H1 (cell line): Measurements from ENCODE around the gene BRME1. TPM values are rescaled to one million over a fixed set of nuclear protein-coding genes. Genes with fewer than 3 reads are reported as not detected.
A peak's percentile ranks its signal among the peaks of the same experiment; 100 is the strongest.

Source experiments
- CBX5 ChIP-seq: fragments of 300-800, 300-1000 bp; sonication (generic); IDR thresholded peaks from 2 replicates; pipeline ENCODE4 v1.7.1; 2016; ENCODE audit warnings: antibody characterized with exemption, low read length, low read depth
- KDM1A ChIP-seq: fragments of 200-600, 300-600 bp; sonication (generic); IDR thresholded peaks from 2 replicates; pipeline ENCODE4 v1.7.1; 2016; ENCODE audit warnings: mild to moderate bottlenecking, low read length, borderline replicate concordance
- KDM4A ChIP-seq: IDR thresholded peaks from one replicate; pipeline ENCODE4 v1.7.1; 2012; ENCODE audit warnings: low read depth, mild to moderate bottlenecking, moderate library complexity, low read length, inconsistent platforms; ENCODE audit not compliant: severe bottlenecking
- MAX ChIP-seq: IDR thresholded peaks from 2 replicates; pipeline ENCODE4 v1.6.1; 2012; ENCODE audit warnings: inconsistent platforms
- NANOG ChIP-seq: IDR thresholded peaks from 2 replicates; pipeline ENCODE4 v1.6.1; 2011; ENCODE audit warnings: low read length, low read depth, mild to moderate bottlenecking, inconsistent platforms; ENCODE audit not compliant: insufficient read depth, poor library complexity, severe bottlenecking
- SAP30 ChIP-seq: fragments of 300-600 bp; sonication (generic); IDR thresholded peaks from 2 replicates; pipeline ENCODE4 v1.7.1; 2012; ENCODE audit warnings: low read length, moderate library complexity, mild to moderate bottlenecking, inconsistent platforms; ENCODE audit not compliant: insufficient read depth, insufficient replicate concordance
- SP1 ChIP-seq: IDR thresholded peaks from 2 replicates; pipeline ENCODE4 v1.6.1; 2011; ENCODE audit warnings: low read depth, low read length
- SP2 ChIP-seq: IDR thresholded peaks from 2 replicates; pipeline ENCODE4 v1.6.1; 2012; ENCODE audit warnings: mild to moderate bottlenecking, low read length, inconsistent platforms
- SUZ12 ChIP-seq: fragments of 200-600 bp; sonication (generic); IDR thresholded peaks from 2 replicates; pipeline ENCODE4 v1.6.1; 2012; ENCODE audit warnings: mild to moderate bottlenecking, inconsistent platforms, low read length, moderate library complexity, mixed read lengths
- TAF7 ChIP-seq: optimal IDR thresholded peaks from 2 replicates; pipeline ENCODE3; 2011; ENCODE audit warnings: low read depth, mild to moderate bottlenecking, inconsistent platforms, low read length, moderate library complexity, borderline replicate concordance
- polyA plus RNA-seq, 7 experiments: library from polyadenylated mRNA; depleted of rRNA in 3 of 7; stranded (reverse) in 5 of 7; unstranded in 2 of 7; fragments of >200 nt in 5 of 7; fragments of 200-250 nt in 2 of 7; gene quantifications; 1 replicate in 5 of 7; 2 replicates in 1 of 7; 4 replicates in 1 of 7; pipeline versions ENCODE4 v1.2.1 to v1.2.3, GENCODE V29; 2011 to 2013; ENCODE audit warnings: missing spikeins in 2 of 7, mixed read lengths in 2 of 7
- total RNA-seq: library from RNA; stranded (reverse); fragmentation: NEBNext Ultra II Directional; extraction: Animal tissue kit (Norgen Biotek cat#: 25700); gene quantifications from 2 replicates; pipeline ENCODE4 v1.2.1, GENCODE V29; 2021
- TF ChIP-seq, protein P1 (sequence below): IDR thresholded peaks from 2 replicates; pipeline ENCODE4 v1.6.1; 2012; ENCODE audit warnings: inconsistent platforms

Gene BRME1
- total and polyA plus RNA-seq, 2 of the 8 experiments (the other 6 are each of a cell fraction or from before 2014, with no cell fraction given), result 4.6 to 4.7 TPM

- TF ChIP-seq, protein P1, sequence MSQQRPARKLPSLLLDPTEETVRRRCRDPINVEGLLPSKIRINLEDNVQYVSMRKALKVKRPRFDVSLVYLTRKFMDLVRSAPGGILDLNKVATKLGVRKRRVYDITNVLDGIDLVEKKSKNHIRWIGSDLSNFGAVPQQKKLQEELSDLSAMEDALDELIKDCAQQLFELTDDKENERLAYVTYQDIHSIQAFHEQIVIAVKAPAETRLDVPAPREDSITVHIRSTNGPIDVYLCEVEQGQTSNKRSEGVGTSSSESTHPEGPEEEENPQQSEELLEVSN, result no peak
- TF ChIP-seq SP1 (peak; percentile 42; the same call in 1 of the 2 replicates), CBX5 (no peak), SUZ12 (no peak), KDM4A (no peak), KDM1A (peak; percentile 33; the same call in 1 of the 2 replicates), MAX (no peak), SP2 (no peak), TAF7 (no peak), NANOG (no peak), SAP30 (no peak)
These were observed 15.2 kb upstream of the BRME1 start (continued) for GRCh38 chr19:13920940-13921747.
